ENCODE measurements around the gene EDN3. TPM values are rescaled to one million over a fixed set of nuclear protein-coding genes. Genes with fewer than 3 reads are reported as not detected.
"Not testable (repeated sequence)": the region's sequence is repeated elsewhere in the genome, so short reads cannot be mapped to it uniquely, and the experiment has no call there.

EDN3 gene
- total and polyA plus RNA-seq, 7 donors: 0.62 to 2.3 (median 1.3) TPM

- Histone ChIP-seq H3K4me3 (no peak overlapping the region), H3K9me3 (no peaks in the 10 kb centered on the region), H3K27ac (no peak overlapping the region), H3K4me1 (no peaks in the 10 kb centered on the region), H3K36me3 (ENCODE audit: insufficient read depth in 1 of 2, low read depth in 1 of 2) (no peaks in the 10 kb centered on the region), H3K27me3 (ENCODE audit: insufficient read depth in 3 of 3, low read length in 2 of 3) (peaks cover 0 to 18% (median 0%) of the 10 kb centered on the region in 3 donors)
- WGBS, 3 donors: 47 to 56% (median 54%) methylated on average over 9 of the region's 9 CpGs
- TF ChIP-seq CTCF (IDR thresholded peaks at IDR 0.05): no peak
- intact Hi-C loops (cut with DNase I): no loop called here
- ATAC-seq (no peak), DNase-seq (no peak)
These were observed 33.5 kb downstream of the EDN3 start for GRCh38 chr20:59333951-59334350.

- WGBS, 3 donors: 34 to 52% (median 35%) methylated on average over 7 of the region's 7 CpGs
- no peak overlapping the region for H3K27ac ChIP-seq
These were observed 34.4 kb downstream of the EDN3 start for GRCh38 chr20:59334651-59335300.

GRCh38 chr20:59335377-59335776, 35.0 kb downstream of the EDN3 start:
- ATAC-seq (no peak), DNase-seq (no peak)
- H3K36me3 ChIP-seq (ENCODE audit: insufficient read depth in 1 of 2, low read depth in 1 of 2): no peaks in the 10 kb centered on the region
- intact Hi-C loops (cut with DNase I): no loop called here
- no peaks in the 10 kb centered on the region for H3K4me1 ChIP-seq
- no peak for TF ChIP-seq CTCF (IDR thresholded peaks at IDR 0.05)
- H3K4me3 ChIP-seq: no peak overlapping the region
- peaks cover 0 to 18% (median 0%) of the 10 kb centered on the region in 3 donors for H3K27me3 ChIP-seq (ENCODE audit: insufficient read depth in 3 of 3, low read length in 2 of 3)
- H3K27ac ChIP-seq: no peak overlapping the region
- WGBS, 3 donors: 37 to 59% (median 48%) methylated on average over 4 of the region's 4 CpGs
- no peaks in the 10 kb centered on the region for H3K9me3 ChIP-seq

More at GRCh38 chr20:59334651-59335300, 34.4 kb downstream of the EDN3 start:
- Histone ChIP-seq H3K4me3 (no peak overlapping the region), H3K4me1 (no peaks in the 10 kb centered on the region), H3K36me3 (ENCODE audit: insufficient read depth in 1 of 2, low read depth in 1 of 2) (no peaks in the 10 kb centered on the region), H3K27me3 (ENCODE audit: insufficient read depth in 3 of 3, low read length in 2 of 3) (peaks cover 0 to 18% (median 0%) of the 10 kb centered on the region in 3 donors), H3K9me3 (no peaks in the 10 kb centered on the region)
- intact Hi-C loops (cut with DNase I): no loop called here
- no peak for DNase-seq
- no peak for TF ChIP-seq CTCF (IDR thresholded peaks at IDR 0.05)
- peak in 1 of 4 donors; percentile 24 for ATAC-seq

- Histone ChIP-seq H3K4me1 (no peaks in the 10 kb centered on the region), H3K4me3 (no peak overlapping the region), H3K27me3 (ENCODE audit: insufficient read depth in 3 of 3, low read length in 2 of 3) (peaks cover 0 to 17% (median 0%) of the 10 kb centered on the region in 3 donors), H3K36me3 (ENCODE audit: insufficient read depth in 1 of 2, low read depth in 1 of 2) (no peaks in the 10 kb centered on the region), H3K27ac (no peak overlapping the region), H3K9me3 (no peaks in the 10 kb centered on the region)
- no peak for TF ChIP-seq CTCF (IDR thresholded peaks at IDR 0.05)
- DNase-seq: no peak
- ATAC-seq: no peak
- WGBS, 3 donors: 84 to 87% (median 86%) methylated on average over 5 of the region's 5 CpGs
- intact Hi-C loops (cut with DNase I): no loop called here
These were observed 36.1 kb downstream of the EDN3 start for GRCh38 chr20:59336540-59336939.

GRCh38 chr20:59338444-59338843, 38.0 kb downstream of the EDN3 start:
- intact Hi-C loops (cut with DNase I); H3K4me1 ChIP-seq; H3K36me3 ChIP-seq (ENCODE audit: insufficient read depth in 1 of 2, low read depth in 1 of 2); H3K9me3 ChIP-seq; DNase-seq; ATAC-seq; H3K27me3 ChIP-seq (ENCODE audit: insufficient read depth in 3 of 3, low read length in 2 of 3); H3K27ac ChIP-seq; H3K4me3 ChIP-seq: not testable (repeated sequence)
- 66 to 93% (median 81%) methylated on average over 1 to 5 of the region's 8 CpGs for WGBS, 3 donors

Measured in psoas muscle (tissue), 8 donors.